Stimulated activated naive CD8-positive, alpha-beta T cell treated with anti-CD3 and anti-CD28 coated beads, Interleukin-15, amount 100 ng/mL, for 72 hours (primary cell): ENCODE measurements around the gene SEMA3B.
"Not testable (repeated sequence)": the region's sequence is repeated elsewhere in the genome, so short reads cannot be mapped to it uniquely, and the experiment has no call there.

ENCODE experiments used
- ATAC-seq: fragments of 150-1000 bp; cut with Tn5 transposase; 2 replicates; pipeline ENCODE4 v1.10.0; 2021; ENCODE audit warnings: mild to moderate bottlenecking, moderate library complexity
- DNase-seq, 2 donors: peaks; one replicate each; pipeline ENCODE4 v3.0.0; 2021 to 2022
- H3K27ac Mint-ChIP-seq, 2 donors: one replicate each; pipeline ENCODE4 v1.8.0; 2022; ENCODE audit warnings: mild to moderate bottlenecking in 2 of 2, mixed read lengths in 2 of 2, moderate library complexity in 2 of 2
- H3K27me3 Mint-ChIP-seq: one replicate; pipeline ENCODE4 v1.8.0; 2022; ENCODE audit warnings: mixed read lengths
- H3K4me1 Mint-ChIP-seq: one replicate; pipeline ENCODE4 v1.8.0; 2022; ENCODE audit warnings: mild to moderate bottlenecking, mixed read lengths
- H3K4me3 Mint-ChIP-seq, 2 donors: one replicate each; pipeline ENCODE4 v1.8.0; 2022; ENCODE audit warnings: mild to moderate bottlenecking in 2 of 2, mixed read lengths in 2 of 2, moderate library complexity in 1 of 2
- H3K9me3 Mint-ChIP-seq, 2 donors: one replicate each; pipeline ENCODE4 v1.8.0; 2022; ENCODE audit warnings: mixed read lengths in 2 of 2

SEMA3B gene

GRCh38 chr3:50261505-50261904 lies 7.4 kb upstream of the SEMA3B start:
- no peak for DNase-seq
- H3K4me1 Mint-ChIP-seq, result peaks cover 30% of the 10 kb centered on the region
- peak overlapping the region in 1 of 2 donors; percentile 67 for H3K27ac Mint-ChIP-seq
- peak overlapping the region; percentile 73 to 86 for H3K4me3 Mint-ChIP-seq
- no peak for ATAC-seq
- H3K9me3 Mint-ChIP-seq, result no peaks in the 10 kb centered on the region
- H3K27me3 Mint-ChIP-seq, result peaks cover 11% of the 10 kb centered on the region

- peaks cover 18% of the 10 kb centered on the region for H3K27me3 Mint-ChIP-seq
- peaks cover 27% of the 10 kb centered on the region for H3K4me1 Mint-ChIP-seq
- not testable (repeated sequence) for DNase-seq, ATAC-seq, H3K9me3 Mint-ChIP-seq, H3K27ac Mint-ChIP-seq, H3K4me3 Mint-ChIP-seq
Observed at GRCh38 chr3:50262200-50262599, 6.7 kb upstream of the SEMA3B start.

GRCh38 chr3:50262778-50263177 lies 6.2 kb upstream of the SEMA3B start:
- no peak overlapping the region for H3K27ac Mint-ChIP-seq

GRCh38 chr3:50263478-50264382 lies 5.2 kb upstream of the SEMA3B start:
- DNase-seq (peak in 1 of 2 donors; percentile 1), ATAC-seq (no peak)
- Mint-ChIP-seq H3K4me3 (no peak overlapping the region), H3K27ac (peak overlapping the region in 1 of 2 donors; percentile 93), H3K27me3 (peaks cover 33% of the 10 kb centered on the region), H3K9me3 (no peaks in the 10 kb centered on the region), H3K4me1 (peaks cover 22% of the 10 kb centered on the region)

More at GRCh38 chr3:50262778-50263177, 6.2 kb upstream of the SEMA3B start:
- peak in 1 of 2 donors; percentile 0 for DNase-seq
- Mint-ChIP-seq H3K27me3 (peaks cover 24% of the 10 kb centered on the region), H3K4me1 (peaks cover 27% of the 10 kb centered on the region), H3K4me3 (peak overlapping the region in 1 of 2 donors; percentile 7), H3K9me3 (no peaks in the 10 kb centered on the region)
- ATAC-seq, result no peak

- peaks cover 37% of the 10 kb centered on the region for H3K27me3 Mint-ChIP-seq
Observed at GRCh38 chr3:50264383-50264963, 4.5 kb upstream of the SEMA3B start.

GRCh38 chr3:50264964-50265485 lies 3.9 kb upstream of the SEMA3B start:
- Mint-ChIP-seq H3K27ac (no peak overlapping the region), H3K27me3 (peaks cover 42% of the 10 kb centered on the region), H3K4me3 (no peak overlapping the region), H3K9me3 (no peaks in the 10 kb centered on the region), H3K4me1 (peaks cover 9% of the 10 kb centered on the region)
- ATAC-seq (no peak), DNase-seq (no peak)

More at GRCh38 chr3:50264383-50264963, 4.5 kb upstream of the SEMA3B start:
- H3K4me3 Mint-ChIP-seq, result no peak overlapping the region
- DNase-seq, result no peak
- peaks cover 14% of the 10 kb centered on the region for H3K4me1 Mint-ChIP-seq
- no peak overlapping the region for H3K27ac Mint-ChIP-seq
- H3K9me3 Mint-ChIP-seq, result no peaks in the 10 kb centered on the region
- no peak for ATAC-seq

GRCh38 chr3:50265571-50265970 lies 3.4 kb upstream of the SEMA3B start:
- Mint-ChIP-seq H3K9me3 (no peaks in the 10 kb centered on the region), H3K4me1 (peaks cover 9% of the 10 kb centered on the region), H3K27me3 (peaks cover 48% of the 10 kb centered on the region), H3K27ac (no peak overlapping the region), H3K4me3 (no peak overlapping the region)
- no peak for ATAC-seq
- DNase-seq, result no peak

- Mint-ChIP-seq H3K27ac (no peak overlapping the region), H3K4me1 (peaks cover 4% of the 10 kb centered on the region), H3K9me3 (no peaks in the 10 kb centered on the region), H3K4me3 (no peak overlapping the region), H3K27me3 (peaks cover 48% of the 10 kb centered on the region)
- ATAC-seq (no peak), DNase-seq (peak in 1 of 2 donors; percentile 0)
Observed at GRCh38 chr3:50266017-50266416, 2.9 kb upstream of the SEMA3B start.

GRCh38 chr3:50266836-50267235 lies 2.1 kb upstream of the SEMA3B start:
- Mint-ChIP-seq H3K27ac (peak overlapping the region in 1 of 2 donors; percentile 27), H3K4me3 (no peak overlapping the region), H3K9me3 (no peaks in the 10 kb centered on the region), H3K27me3 (peaks cover 56% of the 10 kb centered on the region), H3K4me1 (peaks cover 6% of the 10 kb centered on the region)
- ATAC-seq (no peak), DNase-seq (no peak)

- Mint-ChIP-seq H3K4me3 (no peak overlapping the region), H3K4me1 (peaks cover 12% of the 10 kb centered on the region), H3K9me3 (no peaks in the 10 kb centered on the region), H3K27ac (no peak overlapping the region), H3K27me3 (peaks cover 57% of the 10 kb centered on the region)
- DNase-seq (no peak), ATAC-seq (no peak)
Observed at GRCh38 chr3:50267280-50267913, 1.6 kb upstream of the SEMA3B start.

- DNase-seq, result no peak
- Mint-ChIP-seq H3K27me3 (peaks cover 63% of the 10 kb centered on the region), H3K9me3 (no peaks in the 10 kb centered on the region), H3K4me1 (peaks cover 20% of the 10 kb centered on the region), H3K27ac (no peak overlapping the region), H3K4me3 (no peak overlapping the region)
- no peak for ATAC-seq
Observed at GRCh38 chr3:50268276-50268675, 671 bp upstream of the SEMA3B start.

GRCh38 chr3:50269460-50269859 lies 513 bp downstream of the SEMA3B start:
- DNase-seq (no peak), ATAC-seq (no peak)
- Mint-ChIP-seq H3K4me1 (peaks cover 29% of the 10 kb centered on the region), H3K4me3 (no peak overlapping the region), H3K27me3 (peaks cover 75% of the 10 kb centered on the region), H3K27ac (no peak overlapping the region), H3K9me3 (no peaks in the 10 kb centered on the region)

GRCh38 chr3:50269977-50270413 lies 1.0 kb downstream of the SEMA3B start:
- Mint-ChIP-seq H3K9me3 (no peaks in the 10 kb centered on the region), H3K4me1 (peaks cover 35% of the 10 kb centered on the region), H3K27ac (peak overlapping the region in 1 of 2 donors; percentile 61), H3K27me3 (peaks cover 80% of the 10 kb centered on the region), H3K4me3 (no peak overlapping the region)
- DNase-seq (no peak), ATAC-seq (no peak)

- Mint-ChIP-seq H3K4me1 (peaks cover 41% of the 10 kb centered on the region), H3K27me3 (peaks cover 83% of the 10 kb centered on the region), H3K9me3 (no peaks in the 10 kb centered on the region), H3K27ac (peak overlapping the region in 1 of 2 donors; percentile 61), H3K4me3 (no peak overlapping the region)
- no peak for DNase-seq
- no peak for ATAC-seq
Observed at GRCh38 chr3:50270422-50271224, 1.7 kb downstream of the SEMA3B start.
